GM13976 (cell line): ENCODE results near the gene RFWD3.

Experiments
- DNase-seq: peaks from one replicate; pipeline ENCODE4 v3.0.0; 2012; ENCODE audit warnings: low spot score
- in situ Hi-C: fragments of 300-500 bp; cut with MboI; formaldehyde crosslinking; loops from one replicate; pipeline ENCODE4 v1.12.0; 2022; ENCODE audit warnings: low sequenced_read_pairs, mixed read lengths, inconsistent platforms; ENCODE audit not compliant: unreplicated experiment
- TF ChIP-seq, protein P1 (sequence below): IDR thresholded peaks from 2 replicates; pipeline ENCODE4 v1.5.1; 2012; ENCODE audit warnings: borderline replicate concordance, mild to moderate bottlenecking; ENCODE audit not compliant: insufficient read depth; ENCODE audit errors: extremely low read depth, missing control alignments, control extremely low read depth

The RFWD3 gene

DNA sequence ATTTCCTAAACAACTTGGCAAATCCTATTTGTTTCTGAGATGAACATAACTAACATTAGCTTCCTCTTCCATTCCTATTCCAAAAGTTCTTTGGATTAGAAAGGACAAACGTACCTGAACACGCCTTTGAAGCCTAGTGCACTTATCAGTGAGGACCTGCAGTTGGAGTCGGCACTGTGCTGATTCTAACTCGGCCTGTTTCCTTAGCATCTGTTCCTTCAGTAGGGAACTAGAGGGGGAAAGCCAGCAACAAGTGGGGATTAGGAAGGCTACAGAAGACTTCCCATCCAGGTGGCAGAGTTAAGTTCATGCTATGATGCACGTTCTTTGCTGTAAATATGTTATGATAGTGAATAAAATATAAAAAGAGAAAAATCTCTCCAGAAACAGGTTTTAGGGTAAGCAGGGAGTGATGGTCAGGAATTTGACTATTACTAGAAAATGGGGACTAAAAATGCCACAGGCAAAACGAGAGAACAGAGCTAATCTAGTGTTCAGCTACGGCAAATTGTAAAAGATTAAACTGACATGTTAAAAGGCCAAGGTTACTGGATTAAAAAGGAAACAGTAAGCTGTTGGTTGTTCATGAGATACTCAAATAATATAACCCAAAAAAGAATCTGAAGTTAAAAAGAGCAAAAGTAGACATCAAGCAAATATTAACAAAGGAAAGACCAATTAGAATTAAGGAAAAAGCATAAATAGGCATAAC, 28.8 kb downstream of the RFWD3 start:
- TF ChIP-seq, protein P1, sequence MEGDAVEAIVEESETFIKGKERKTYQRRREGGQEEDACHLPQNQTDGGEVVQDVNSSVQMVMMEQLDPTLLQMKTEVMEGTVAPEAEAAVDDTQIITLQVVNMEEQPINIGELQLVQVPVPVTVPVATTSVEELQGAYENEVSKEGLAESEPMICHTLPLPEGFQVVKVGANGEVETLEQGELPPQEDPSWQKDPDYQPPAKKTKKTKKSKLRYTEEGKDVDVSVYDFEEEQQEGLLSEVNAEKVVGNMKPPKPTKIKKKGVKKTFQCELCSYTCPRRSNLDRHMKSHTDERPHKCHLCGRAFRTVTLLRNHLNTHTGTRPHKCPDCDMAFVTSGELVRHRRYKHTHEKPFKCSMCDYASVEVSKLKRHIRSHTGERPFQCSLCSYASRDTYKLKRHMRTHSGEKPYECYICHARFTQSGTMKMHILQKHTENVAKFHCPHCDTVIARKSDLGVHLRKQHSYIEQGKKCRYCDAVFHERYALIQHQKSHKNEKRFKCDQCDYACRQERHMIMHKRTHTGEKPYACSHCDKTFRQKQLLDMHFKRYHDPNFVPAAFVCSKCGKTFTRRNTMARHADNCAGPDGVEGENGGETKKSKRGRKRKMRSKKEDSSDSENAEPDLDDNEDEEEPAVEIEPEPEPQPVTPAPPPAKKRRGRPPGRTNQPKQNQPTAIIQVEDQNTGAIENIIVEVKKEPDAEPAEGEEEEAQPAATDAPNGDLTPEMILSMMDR = no peak
- in situ Hi-C loops = no loop called here
- DNase-seq = no peak

DNA sequence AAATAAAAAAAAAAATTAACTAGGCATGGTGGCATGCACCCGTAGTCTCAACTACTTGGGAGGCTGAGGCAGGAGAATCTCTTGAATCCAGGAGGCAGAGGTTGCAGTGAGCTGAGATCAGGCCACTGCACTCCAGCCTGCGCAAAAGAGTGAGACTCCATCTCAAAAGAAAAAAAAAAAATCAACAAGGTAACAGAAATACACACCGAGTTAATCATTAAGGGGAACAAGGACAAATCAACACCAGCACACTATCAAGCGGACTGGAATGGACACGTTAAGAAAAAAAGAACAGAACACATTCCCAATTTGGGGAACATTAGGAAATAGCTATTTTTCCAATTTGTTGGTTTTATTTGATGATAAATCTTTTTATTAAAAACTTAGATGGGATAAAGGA, 31.4 kb downstream of the RFWD3 start:
- TF ChIP-seq, protein P1 = no peak
- in situ Hi-C loops = no loop called here
- DNase-seq = no peak

DNA sequence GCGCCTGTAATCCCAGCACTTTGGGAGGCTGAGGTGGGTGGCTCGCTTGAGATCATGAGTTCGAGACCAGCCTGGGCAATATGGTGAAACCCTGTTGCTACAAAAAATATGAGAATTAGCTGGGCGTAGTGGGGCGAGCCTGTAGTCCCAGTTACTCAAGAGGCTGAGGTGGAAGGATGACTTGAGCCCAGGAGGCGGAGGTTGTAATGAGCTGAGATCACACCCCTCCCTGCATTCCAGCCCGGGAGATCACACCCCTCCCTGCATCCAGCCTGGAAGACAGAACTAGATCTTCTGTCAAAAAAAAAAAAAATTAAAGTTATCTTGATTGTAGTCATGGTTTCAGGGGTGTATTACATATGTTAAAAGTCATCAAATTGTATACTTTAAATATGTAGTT, 33.0 kb downstream of the RFWD3 start:
- in situ Hi-C loops = no loop called here

DNA sequence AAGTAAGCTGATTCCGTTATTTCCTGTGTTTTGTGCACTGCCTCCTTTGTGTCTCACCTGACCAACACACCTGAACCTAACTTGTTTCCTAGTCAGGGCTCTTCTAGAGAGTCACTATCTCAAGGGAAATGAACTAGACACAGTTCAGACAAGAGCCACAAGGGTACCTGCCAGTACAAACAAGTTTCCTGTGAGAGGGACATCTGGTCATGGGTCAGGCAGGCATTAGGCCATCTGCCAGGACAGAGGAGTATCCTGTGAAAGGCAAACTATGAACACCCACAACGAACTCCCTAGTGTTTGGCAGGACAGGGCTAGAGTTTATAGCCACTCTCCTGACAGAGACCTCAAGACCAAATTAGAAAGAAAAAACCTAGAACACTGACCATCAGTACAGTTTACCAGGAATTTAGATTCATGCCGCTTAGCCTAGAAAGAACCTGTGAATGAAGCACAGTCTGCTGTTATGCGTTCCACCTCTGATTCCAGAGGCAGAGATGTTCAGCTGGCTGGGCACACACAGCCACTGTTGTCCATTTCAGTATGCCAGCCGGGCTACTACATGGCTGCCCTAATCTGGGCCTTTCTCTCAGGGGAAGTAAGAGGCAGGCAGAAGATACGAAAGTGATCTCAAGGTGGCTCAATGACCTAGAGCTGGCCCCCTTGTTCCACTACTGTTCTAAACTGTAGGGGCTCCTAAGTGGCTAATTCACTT, 39.0 kb downstream of the RFWD3 start:
- no peak for DNase-seq
- in situ Hi-C loops = no loop called here
- TF ChIP-seq, protein P1 = no peak

More for the DNA sequence above, 33.0 kb downstream of the RFWD3 start:
- no peak for DNase-seq
- TF ChIP-seq, protein P1 = no peak

DNA sequence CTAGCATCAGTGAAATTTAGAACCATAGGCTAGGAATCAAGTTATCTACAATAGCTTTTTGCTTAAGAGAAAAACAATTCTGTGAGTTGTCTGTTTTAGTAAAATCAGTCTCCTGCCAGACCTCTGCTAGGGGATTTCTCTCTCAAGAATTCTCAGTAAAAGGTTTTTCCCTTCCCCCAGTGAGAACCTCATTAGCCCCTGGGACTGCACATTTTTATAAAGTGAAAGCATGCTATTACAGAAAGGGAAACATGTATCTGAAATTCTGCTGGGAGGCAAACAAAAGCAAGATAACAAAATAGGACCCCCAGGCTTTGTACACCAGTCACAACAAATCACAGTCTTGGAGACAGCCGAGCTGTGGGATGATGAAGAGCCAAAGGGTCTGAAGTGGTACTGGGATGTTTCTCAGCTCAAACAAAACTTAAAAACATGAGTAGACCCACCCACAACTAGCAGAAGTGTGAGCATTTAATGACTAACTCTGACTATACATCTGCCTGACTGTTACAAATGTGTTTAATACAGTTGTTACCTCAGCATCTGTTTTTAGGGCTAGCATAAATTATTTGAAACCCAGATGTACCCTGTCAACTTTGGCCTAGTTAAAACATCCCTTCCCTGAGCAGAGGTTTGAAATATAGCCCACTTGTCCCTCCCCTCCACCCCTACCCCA, 39.8 kb downstream of the RFWD3 start:
- peak; percentile 46 for DNase-seq
- in situ Hi-C loops = no loop called here
- TF ChIP-seq, protein P1 = no peak

DNA sequence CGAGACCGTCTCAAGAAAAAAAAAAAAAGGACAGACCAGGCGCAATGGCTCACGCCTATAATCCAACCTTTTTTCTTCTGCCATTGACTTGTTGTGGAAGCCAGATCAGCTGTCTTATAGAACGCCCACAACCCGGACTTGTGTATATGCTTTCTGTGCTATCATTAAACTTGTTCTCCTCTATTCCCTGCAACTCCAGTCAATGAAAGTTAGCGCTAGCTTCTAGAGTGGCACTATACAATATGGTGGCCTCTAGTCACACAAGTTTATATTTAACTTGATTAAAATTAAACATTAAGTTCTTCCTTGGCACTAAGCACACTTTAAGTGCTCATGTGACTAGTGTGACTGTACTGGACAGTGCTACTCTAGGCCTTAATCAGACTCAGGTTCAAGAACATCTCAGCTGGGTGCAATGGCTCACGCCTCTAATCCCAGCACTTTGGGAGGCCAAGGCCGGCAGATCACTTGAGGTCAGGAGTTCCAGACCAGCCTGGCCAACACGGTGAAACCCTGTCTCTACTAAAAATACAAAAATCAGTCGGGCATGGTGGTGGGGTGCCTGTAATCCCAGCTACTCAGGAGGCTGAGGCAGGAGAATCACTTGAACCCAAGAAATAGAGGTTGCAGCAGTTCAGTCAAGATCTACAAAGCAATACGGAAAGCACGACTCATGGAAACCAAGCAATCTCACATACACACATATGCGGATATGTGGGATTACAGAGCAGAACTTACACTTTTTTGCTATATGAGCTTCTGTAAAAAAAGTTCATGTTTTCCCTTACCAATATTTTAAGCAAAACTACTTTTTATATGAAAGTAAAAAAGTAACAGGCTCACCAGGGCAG, 41.0 kb downstream of the RFWD3 start:
- TF ChIP-seq, protein P1 = no peak
- DNase-seq = no peak
- in situ Hi-C loops = no loop called here
